PFSK-1 (cell line): Measurements from ENCODE around the gene ABCB8.

Experiments used
- POLR2AphosphoS5 ChIP-seq: IDR thresholded peaks from 2 replicates; pipeline ENCODE4 v1.6.1; 2012; ENCODE audit warnings: low read depth, mild to moderate bottlenecking, control low read depth, low read length, moderate library complexity
- SIN3A ChIP-seq: IDR thresholded peaks from 2 replicates; pipeline ENCODE4 v1.6.1; 2012; ENCODE audit warnings: mild to moderate bottlenecking, low read length, moderate library complexity, borderline replicate concordance; ENCODE audit not compliant: insufficient read depth
- TAF1 ChIP-seq: IDR thresholded peaks from 2 replicates; pipeline ENCODE4 v1.6.1; 2012; ENCODE audit warnings: low read length, control low read depth, borderline replicate concordance; ENCODE audit not compliant: insufficient read depth

GRCh38 chr7:151017953-151018420 is 10.3 kb upstream of the ABCB8 start:
- TF ChIP-seq POLR2AphosphoS5 (no peak), TAF1 (no peak), SIN3A (no peak)
